Astrocyte of the cerebellum (primary cell): ENCODE measurements around the gene TMPRSS4.

Source experiments
- DNase-seq: peaks from one replicate; pipeline ENCODE4 v3.0.0-alpha.2; 2011; ENCODE audit warnings: low read depth
- H3K4me3 ChIP-seq: 2 replicates; pipeline ENCODE4 v1.5.1; 2011; ENCODE audit warnings: mild to moderate bottlenecking, low read depth, low read length, moderate library complexity
- in situ Hi-C: cut with HindIII; loops from 2 replicates; pipeline ENCODE4 v1.10.0; 2017; ENCODE audit warnings: low sequenced_read_pairs
- TF ChIP-seq, protein P1 (sequence below): IDR thresholded peaks from 2 replicates; pipeline ENCODE4 v1.5.1; 2012; ENCODE audit warnings: low read length, low read depth, moderate library complexity, mild to moderate bottlenecking; ENCODE audit errors: missing control alignments

TMPRSS4 gene

GRCh38 chr11:118084656-118085055 lies 7.8 kb downstream of the TMPRSS4 start:
- DNase-seq: no peak
- in situ Hi-C loops: no loop called here
- H3K4me3 ChIP-seq: no peak overlapping the region
- TF ChIP-seq, protein P1, sequence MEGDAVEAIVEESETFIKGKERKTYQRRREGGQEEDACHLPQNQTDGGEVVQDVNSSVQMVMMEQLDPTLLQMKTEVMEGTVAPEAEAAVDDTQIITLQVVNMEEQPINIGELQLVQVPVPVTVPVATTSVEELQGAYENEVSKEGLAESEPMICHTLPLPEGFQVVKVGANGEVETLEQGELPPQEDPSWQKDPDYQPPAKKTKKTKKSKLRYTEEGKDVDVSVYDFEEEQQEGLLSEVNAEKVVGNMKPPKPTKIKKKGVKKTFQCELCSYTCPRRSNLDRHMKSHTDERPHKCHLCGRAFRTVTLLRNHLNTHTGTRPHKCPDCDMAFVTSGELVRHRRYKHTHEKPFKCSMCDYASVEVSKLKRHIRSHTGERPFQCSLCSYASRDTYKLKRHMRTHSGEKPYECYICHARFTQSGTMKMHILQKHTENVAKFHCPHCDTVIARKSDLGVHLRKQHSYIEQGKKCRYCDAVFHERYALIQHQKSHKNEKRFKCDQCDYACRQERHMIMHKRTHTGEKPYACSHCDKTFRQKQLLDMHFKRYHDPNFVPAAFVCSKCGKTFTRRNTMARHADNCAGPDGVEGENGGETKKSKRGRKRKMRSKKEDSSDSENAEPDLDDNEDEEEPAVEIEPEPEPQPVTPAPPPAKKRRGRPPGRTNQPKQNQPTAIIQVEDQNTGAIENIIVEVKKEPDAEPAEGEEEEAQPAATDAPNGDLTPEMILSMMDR: no peak

DNA sequence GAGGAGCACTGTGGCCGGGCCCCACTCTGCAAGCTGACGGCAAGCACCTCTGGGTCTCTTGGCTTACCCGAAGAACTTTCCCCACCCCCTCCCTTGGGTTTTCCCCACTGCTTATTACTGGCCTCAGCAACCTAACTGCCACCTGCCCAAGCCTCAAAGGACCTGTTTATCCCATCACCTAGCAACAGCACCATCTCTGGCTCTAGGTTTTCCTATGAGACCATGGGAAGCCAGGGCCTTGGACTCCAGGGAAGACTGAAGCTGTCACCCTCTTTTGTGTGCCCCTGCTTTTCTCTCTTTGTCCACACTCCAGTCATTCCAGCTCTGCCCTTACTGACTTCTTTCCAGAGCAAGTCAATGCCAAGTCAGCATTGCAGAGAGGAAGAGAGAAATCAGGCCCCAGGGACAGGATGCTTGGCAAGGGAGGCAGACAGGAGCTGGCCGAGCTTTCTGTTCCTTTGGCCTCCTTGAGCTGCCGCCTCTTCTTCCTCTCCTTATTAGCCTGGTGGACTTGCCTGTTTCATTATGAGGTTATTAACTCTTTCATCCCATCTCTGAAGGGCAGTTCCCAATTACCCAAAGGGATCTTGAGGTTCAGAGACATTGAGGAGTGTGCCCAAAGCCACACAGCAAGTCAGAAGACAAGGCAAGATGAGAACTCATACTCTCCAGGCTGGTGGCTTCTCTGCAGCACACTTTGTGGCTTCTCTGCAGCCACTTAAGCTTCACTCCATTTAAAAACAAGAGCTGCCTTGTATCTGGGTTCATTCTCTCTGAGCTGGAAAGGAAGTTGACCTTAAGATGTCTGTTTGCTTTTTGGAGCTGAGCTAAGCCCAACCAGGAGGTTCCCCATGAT lies 10.3 kb downstream of the TMPRSS4 start, which contains the start of gene SMIM35:
SMIM35 (minus strand) TSS at position 51 of the 856 bp plus-strand sequence. CDS start 206 bp downstream, outside the sequence.
- TF ChIP-seq, protein P1: no peak
- H3K4me3 ChIP-seq: no peak within 1 kb of the TSS
- in situ Hi-C loops: no loop called here
- no peak for DNase-seq

DNA sequence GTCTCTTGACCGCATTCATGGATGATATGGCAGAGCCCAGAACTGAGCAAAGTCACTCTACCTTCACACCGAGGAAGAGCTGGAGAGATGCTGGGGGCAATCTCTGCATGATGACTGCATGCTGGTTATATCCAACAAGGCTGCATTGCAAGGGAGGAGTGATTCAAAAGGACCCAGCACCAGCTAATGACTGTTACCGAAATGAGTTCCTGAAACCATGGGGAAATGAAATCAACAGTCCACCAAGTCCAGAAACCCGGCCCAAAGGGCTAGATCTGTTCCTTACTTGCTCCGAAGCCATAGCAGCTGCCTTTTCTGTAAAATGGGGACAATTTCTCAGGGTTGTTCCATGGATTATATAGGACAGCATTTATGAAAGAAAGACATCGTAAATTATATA lies 11.1 kb downstream of the TMPRSS4 start:
- TF ChIP-seq, protein P1: no peak
- in situ Hi-C loops: no loop called here

DNA sequence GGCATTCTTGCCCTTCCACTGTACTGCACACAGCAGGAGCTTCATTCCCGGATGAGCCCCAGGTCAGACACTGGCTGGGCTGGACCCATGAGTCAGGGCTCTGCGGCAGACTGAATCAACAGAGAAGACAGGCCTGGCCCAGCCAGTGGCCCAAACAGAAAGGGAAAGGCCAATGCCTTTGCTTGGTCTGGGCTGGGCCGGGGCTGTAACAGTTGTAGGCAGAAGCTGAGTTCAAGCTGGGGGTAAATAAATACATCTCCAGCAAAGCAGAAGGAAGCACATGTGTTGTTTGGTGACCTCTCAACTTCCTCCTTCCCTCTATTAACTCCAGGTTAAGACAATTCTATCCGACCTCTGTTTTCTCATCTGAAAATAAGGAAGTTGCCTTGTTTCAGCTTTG lies 11.7 kb downstream of the TMPRSS4 start:
- TF ChIP-seq, protein P1: no peak
- H3K4me3 ChIP-seq: no peak overlapping the region
- DNase-seq: no peak
- in situ Hi-C loops: no loop called here

More for the DNA sequence above, 11.1 kb downstream of the TMPRSS4 start:
- H3K4me3 ChIP-seq: no peak overlapping the region
- DNase-seq: no peak

DNA sequence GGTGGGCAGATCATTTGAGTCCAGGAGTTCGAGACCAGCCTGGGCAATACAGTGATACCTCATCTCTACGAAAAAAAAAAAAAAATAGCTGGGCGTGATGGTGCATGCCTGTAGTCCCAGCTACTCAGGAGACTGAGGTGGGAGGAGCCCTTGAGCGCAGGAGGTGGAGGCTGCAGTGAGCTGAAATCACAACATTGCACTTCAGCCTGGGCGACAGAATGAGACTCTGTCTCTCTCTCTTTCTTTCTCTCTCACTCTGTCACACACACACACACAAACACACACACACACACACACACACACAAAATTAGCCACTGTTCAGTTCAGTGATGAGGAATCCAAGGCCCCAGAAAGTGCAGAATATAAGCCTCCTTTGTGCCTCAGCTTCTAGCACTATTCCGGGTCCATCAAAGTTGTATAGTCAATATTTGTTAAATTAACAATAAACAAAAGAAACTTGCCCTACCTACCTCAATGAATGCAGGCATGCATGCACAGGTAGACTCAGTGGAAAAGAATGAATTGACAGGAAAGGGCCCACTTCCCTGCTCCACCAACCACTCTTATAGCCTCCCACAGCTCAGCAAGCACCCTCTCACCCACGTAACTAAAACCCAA lies 13.8 kb downstream of the TMPRSS4 start:
- TF ChIP-seq, protein P1: no peak
- no peak for DNase-seq
- H3K4me3 ChIP-seq: no peak overlapping the region
- in situ Hi-C loops: no loop called here

GRCh38 chr11:118091690-118092089 lies 14.8 kb downstream of the TMPRSS4 start:
- in situ Hi-C loops: no loop called here
- H3K4me3 ChIP-seq: no peak overlapping the region
- no peak for DNase-seq
- TF ChIP-seq, protein P1: no peak
